GM19025 (cell line): ENCODE data around the gene TPM1.

Experiments used
- ATAC-seq: cut with Tn5 transposase; IDR thresholded peaks from one replicate; pipeline ENCODE4 v1.9.1; 2021; ENCODE audit warnings: mild to moderate bottlenecking, low read depth, moderate library complexity; ENCODE audit not compliant: unreplicated experiment

The TPM1 gene

GRCh38 chr15:63052961-63053698, 10.6 kb downstream of the TPM1 start:
- no peak for ATAC-seq

- no peak for ATAC-seq
Measured at GRCh38 chr15:63054281-63054683, 11.7 kb downstream of the TPM1 start.

- no peak for ATAC-seq
Measured at GRCh38 chr15:63054985-63055384, 12.4 kb downstream of the TPM1 start.

- ATAC-seq, result no peak
Measured at GRCh38 chr15:63056829-63057228, 14.3 kb downstream of the TPM1 start.

GRCh38 chr15:63057468-63058345, 15.2 kb downstream of the TPM1 start:
- ATAC-seq, result no peak

GRCh38 chr15:63059075-63059474, 16.5 kb downstream of the TPM1 start:
- ATAC-seq, result no peak

- no peak for ATAC-seq
Measured at GRCh38 chr15:63059573-63060216, 17.1 kb downstream of the TPM1 start.

GRCh38 chr15:63060699-63061098, 18.2 kb downstream of the TPM1 start:
- no peak for ATAC-seq

- no peak for ATAC-seq
Measured at GRCh38 chr15:63061975-63062374, 19.4 kb downstream of the TPM1 start.

- ATAC-seq, result no peak
Measured at GRCh38 chr15:63063164-63063756, 20.7 kb downstream of the TPM1 start.

- ATAC-seq, result no peak
Measured at GRCh38 chr15:63063877-63064409, 21.4 kb downstream of the TPM1 start.

- ATAC-seq, result no peak
Measured at GRCh38 chr15:63065262-63066221, 23.0 kb downstream of the TPM1 start.

GRCh38 chr15:63066272-63066671, 23.7 kb downstream of the TPM1 start:
- no peak for ATAC-seq

GRCh38 chr15:63067306-63067705, 24.8 kb downstream of the TPM1 start:
- no peak for ATAC-seq

GRCh38 chr15:63067976-63068743, 25.6 kb downstream of the TPM1 start:
- ATAC-seq, result no peak

GRCh38 chr15:63069616-63070090, 27.1 kb downstream of the TPM1 start:
- no peak for ATAC-seq

- ATAC-seq, result no peak
Measured at GRCh38 chr15:63070681-63071129, 28.2 kb downstream of the TPM1 start.

- no peak for ATAC-seq
Measured at GRCh38 chr15:63071288-63071909, 28.9 kb downstream of the TPM1 start.
